K562 (cell line): Measurements from ENCODE around the gene C18orf32. TPM values are rescaled to one million over a fixed set of nuclear protein-coding genes. Genes with fewer than 3 reads are reported as not detected.

Source experiments
- CREM ChIP-seq: IDR thresholded peaks from 2 replicates; pipeline ENCODE4 v1.6.1; 2014; ENCODE audit warnings: antibody characterized with exemption, low read depth
- CSDE1 ChIP-seq, 2 experiments: fragments of 450-650 bp; IDR thresholded peaks; 2 replicates each; pipeline ENCODE4 v1.6.1; 2016; ENCODE audit warnings: mild to moderate bottlenecking in 1 of 2
- NR4A1 ChIP-seq, 2 experiments: fragments of 250-450 bp in 1 of 2; fragments of 450-650 bp in 1 of 2; sonication (Bioruptor Pico) in 1 of 2; IDR thresholded peaks; 2 replicates each; pipeline versions ENCODE4 v1.4.0 to v1.6.1; 2016 to 2020; ENCODE audit warnings: mild to moderate bottlenecking in 2 of 2, missing compliant biosample characterization in 1 of 2, missing genetic modification characterization in 1 of 2, moderate library complexity in 1 of 2
- POLR2A ChIP-seq: fragments of 450-650 bp; conservative IDR thresholded peaks from 2 replicates; pipeline ENCODE4 v1.6.1; 2016
- PYGO2 ChIP-seq: fragments of 450-650 bp; IDR thresholded peaks from 2 replicates; pipeline ENCODE4 v1.6.1; 2016; ENCODE audit warnings: mild to moderate bottlenecking, missing genetic modification characterization, moderate library complexity, missing compliant biosample characterization
- SMARCA4 ChIP-seq: fragments of 450-650 bp; IDR thresholded peaks from 2 replicates; pipeline ENCODE4 v1.6.1; 2016
- polyA plus RNA-seq, 8 experiments: library from polyadenylated mRNA; depleted of rRNA in 4 of 8; stranded (reverse) in 5 of 8; unstranded in 3 of 8; fragments of >200 nt; fragmentation: Nextera tagmentation in 2 of 8; fragmentation: Illumina TruSeq in 1 of 8; extraction: Ambion mirVana in 2 of 8; extraction: Trizol in 1 of 8; gene quantifications; 2 replicates each; pipeline versions ENCODE4 v1.2.1 to v1.2.3, GENCODE V29; 2011 to 2014; ENCODE audit warnings: inconsistent platforms in 1 of 8, missing spikeins in 1 of 8
- total RNA-seq, 7 experiments: library from RNA; depleted of rRNA in 6 of 7; stranded (reverse); fragments of >200 nt in 6 of 7; fragmentation: Illumina TruSeq in 2 of 7; extraction: Trizol in 2 of 7; gene quantifications; 2 replicates each; pipeline versions ENCODE4 v1.2.1 to v1.2.3, GENCODE V29; 2011 to 2021; ENCODE audit warnings: low replicate concordance in 1 of 7
- TF ChIP-seq, protein P1 (sequence below): fragments of 250-450 bp; sonication (Bioruptor Pico); IDR thresholded peaks from 2 replicates; pipeline ENCODE4 v1.5.0; 2021; ENCODE audit warnings: mild to moderate bottlenecking, moderate library complexity
- TF ChIP-seq, protein P2 (sequence below): fragments of 200-800 bp; sonication (Bioruptor generic); IDR thresholded peaks from 2 replicates; pipeline ENCODE4 v1.6.1; 2016; ENCODE audit warnings: missing genetic modification characterization, missing compliant biosample characterization
- TF ChIP-seq, protein P3 (sequence below): sonication (generic); formaldehyde crosslinking; IDR thresholded peaks from 2 replicates; pipeline ENCODE4 v1.8.0; 2022; ENCODE audit warnings: mild to moderate bottlenecking, missing genetic modification reagents
- TF ChIP-seq, protein P4 (sequence below), 2 experiments: IDR thresholded peaks; 2 replicates each; pipeline ENCODE4 v1.6.1; 2011; ENCODE audit warnings: borderline replicate concordance in 1 of 2, control low read depth in 1 of 2, low read depth in 1 of 2, low read length in 1 of 2, mild to moderate bottlenecking in 1 of 2, mixed read lengths in 1 of 2, moderate library complexity in 1 of 2; ENCODE audit not compliant: insufficient read depth in 1 of 2, insufficient read length in 1 of 2, poor library complexity in 1 of 2, severe bottlenecking in 1 of 2; ENCODE audit errors: extremely low read depth in 1 of 2

C18orf32 gene
- total and polyA plus RNA-seq, 9 of the 15 experiments (the other 6 are each of a cell fraction or from before 2014, with no cell fraction given): 8.5 to 35.0 (median 20.4) TPM

DNA sequence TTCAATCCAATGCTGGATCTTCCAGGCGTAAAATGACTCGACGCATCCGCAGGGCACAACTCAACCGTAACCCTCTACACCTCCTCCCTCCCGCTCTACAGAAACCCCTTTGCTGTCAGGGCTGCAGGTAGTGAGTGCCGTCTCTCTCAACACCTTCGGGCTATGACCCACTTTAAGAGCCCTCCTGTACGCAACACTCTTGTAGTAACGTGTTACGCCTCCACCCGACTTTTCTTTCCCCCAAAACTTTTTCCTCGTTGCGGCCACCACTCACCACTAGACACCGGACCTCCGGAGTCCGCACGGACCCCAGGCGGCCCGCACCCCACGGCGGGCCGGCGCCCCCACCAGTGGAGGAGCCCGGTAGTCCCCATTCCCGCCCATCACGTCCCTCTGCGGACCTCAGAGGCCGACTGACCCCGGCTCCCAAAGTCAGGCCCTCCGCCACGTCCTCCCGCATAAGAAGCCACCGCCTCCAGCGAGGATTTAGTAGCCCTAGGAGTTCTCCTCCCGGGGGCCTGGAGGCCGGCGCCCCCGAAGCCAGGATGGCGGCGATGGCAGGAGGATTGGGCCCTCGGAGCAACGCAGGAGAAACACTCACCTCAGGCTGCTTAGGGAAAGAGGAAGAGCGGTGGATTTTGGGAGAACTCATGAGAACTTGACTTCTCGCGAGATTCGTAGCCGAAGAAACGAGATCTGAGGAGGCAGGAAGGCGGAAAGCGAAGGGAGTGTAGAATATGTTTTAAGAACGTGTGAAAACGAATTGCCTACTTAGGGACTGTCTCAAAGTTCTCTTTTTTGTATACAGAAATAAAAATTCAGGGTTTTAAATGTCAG is 5.0 kb upstream of the C18orf32 start, which contains the start of gene RPL17 (continued):
- TF ChIP-seq, protein P1, sequence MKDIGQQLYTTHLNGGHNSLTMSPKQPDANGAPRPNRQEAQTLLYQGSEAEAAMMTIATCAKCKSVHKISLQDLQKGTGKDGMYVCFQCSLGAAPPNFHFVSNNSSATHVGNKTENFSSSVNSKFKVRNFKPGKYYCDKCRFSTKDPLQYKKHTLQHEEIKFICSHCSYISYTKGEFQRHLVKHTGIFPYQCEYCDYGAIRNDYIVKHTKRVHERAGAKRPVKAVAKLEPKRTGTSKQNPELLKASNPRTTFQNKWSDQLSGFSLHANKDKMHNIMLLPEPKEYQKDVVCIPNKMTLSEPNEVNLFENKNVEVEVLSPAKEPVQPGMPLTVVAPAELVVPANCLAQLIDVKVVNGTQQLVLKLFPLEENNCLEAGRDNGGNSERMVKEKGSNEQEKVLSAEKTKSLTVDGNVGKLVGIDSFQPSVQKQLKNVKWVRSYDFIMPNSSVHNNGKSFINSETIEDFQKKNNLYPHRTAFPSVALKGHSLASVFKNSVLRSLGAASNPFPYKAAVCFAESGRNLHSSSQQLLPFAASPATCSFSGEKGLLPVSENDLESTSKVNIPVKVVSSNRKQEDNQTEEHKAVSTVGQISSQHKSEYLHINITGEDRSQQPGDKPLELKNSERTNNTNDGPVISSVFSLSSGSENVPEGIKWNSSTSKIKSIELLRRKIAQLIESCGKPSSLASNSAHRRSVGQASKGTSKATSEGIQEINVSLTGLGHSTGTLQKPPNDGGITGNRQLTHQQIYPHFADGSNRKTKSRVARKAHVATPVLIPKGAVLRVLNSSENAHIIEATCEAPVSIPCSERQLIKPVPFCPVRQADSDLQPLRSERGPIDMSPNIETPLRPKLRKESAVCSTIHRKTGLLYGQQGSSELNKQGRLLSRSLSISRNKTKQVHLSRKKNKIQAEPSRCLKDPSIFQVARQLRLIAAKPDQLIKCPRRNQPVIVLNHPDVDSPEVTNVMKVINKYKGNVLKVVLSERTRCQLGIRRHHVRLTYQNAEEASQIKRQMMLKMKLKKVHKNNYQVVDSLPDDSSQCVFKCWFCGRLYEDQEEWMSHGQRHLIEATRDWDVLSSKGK (CRISPR knock-in tag): no peak
- TF ChIP-seq CSDE1 (IDR thresholded peaks at IDR 0.05): no peak
- TF ChIP-seq, protein P2, sequence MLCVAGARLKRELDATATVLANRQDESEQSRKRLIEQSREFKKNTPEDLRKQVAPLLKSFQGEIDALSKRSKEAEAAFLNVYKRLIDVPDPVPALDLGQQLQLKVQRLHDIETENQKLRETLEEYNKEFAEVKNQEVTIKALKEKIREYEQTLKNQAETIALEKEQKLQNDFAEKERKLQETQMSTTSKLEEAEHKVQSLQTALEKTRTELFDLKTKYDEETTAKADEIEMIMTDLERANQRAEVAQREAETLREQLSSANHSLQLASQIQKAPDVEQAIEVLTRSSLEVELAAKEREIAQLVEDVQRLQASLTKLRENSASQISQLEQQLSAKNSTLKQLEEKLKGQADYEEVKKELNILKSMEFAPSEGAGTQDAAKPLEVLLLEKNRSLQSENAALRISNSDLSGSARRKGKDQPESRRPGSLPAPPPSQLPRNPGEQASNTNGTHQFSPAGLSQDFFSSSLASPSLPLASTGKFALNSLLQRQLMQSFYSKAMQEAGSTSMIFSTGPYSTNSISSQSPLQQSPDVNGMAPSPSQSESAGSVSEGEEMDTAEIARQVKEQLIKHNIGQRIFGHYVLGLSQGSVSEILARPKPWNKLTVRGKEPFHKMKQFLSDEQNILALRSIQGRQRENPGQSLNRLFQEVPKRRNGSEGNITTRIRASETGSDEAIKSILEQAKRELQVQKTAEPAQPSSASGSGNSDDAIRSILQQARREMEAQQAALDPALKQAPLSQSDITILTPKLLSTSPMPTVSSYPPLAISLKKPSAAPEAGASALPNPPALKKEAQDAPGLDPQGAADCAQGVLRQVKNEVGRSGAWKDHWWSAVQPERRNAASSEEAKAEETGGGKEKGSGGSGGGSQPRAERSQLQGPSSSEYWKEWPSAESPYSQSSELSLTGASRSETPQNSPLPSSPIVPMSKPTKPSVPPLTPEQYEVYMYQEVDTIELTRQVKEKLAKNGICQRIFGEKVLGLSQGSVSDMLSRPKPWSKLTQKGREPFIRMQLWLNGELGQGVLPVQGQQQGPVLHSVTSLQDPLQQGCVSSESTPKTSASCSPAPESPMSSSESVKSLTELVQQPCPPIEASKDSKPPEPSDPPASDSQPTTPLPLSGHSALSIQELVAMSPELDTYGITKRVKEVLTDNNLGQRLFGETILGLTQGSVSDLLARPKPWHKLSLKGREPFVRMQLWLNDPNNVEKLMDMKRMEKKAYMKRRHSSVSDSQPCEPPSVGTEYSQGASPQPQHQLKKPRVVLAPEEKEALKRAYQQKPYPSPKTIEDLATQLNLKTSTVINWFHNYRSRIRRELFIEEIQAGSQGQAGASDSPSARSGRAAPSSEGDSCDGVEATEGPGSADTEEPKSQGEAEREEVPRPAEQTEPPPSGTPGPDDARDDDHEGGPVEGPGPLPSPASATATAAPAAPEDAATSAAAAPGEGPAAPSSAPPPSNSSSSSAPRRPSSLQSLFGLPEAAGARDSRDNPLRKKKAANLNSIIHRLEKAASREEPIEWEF (CRISPR knock-in tag): no peak
- no peak for TF ChIP-seq PYGO2 (tag)
- TF ChIP-seq POLR2A: peak; percentile 99
- TF ChIP-seq NR4A1 (CRISPR knock-in tag; IDR thresholded peaks at IDR 0.05): no peak
- TF ChIP-seq NR4A1 (tag; IDR thresholded peaks at IDR 0.05): no peak
- TF ChIP-seq, protein P3, sequence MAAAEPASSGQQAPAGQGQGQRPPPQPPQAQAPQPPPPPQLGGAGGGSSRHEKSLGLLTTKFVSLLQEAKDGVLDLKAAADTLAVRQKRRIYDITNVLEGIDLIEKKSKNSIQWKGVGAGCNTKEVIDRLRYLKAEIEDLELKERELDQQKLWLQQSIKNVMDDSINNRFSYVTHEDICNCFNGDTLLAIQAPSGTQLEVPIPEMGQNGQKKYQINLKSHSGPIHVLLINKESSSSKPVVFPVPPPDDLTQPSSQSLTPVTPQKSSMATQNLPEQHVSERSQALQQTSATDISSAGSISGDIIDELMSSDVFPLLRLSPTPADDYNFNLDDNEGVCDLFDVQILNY (CRISPR knock-in tag): no peak
- TF ChIP-seq, protein P4, sequence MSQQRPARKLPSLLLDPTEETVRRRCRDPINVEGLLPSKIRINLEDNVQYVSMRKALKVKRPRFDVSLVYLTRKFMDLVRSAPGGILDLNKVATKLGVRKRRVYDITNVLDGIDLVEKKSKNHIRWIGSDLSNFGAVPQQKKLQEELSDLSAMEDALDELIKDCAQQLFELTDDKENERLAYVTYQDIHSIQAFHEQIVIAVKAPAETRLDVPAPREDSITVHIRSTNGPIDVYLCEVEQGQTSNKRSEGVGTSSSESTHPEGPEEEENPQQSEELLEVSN (IDR thresholded peaks at IDR 0.05; ENCODE audit: borderline replicate concordance in 1 of 2, extremely low read depth in 1 of 2, insufficient read depth in 1 of 2, insufficient read length in 1 of 2, low read depth in 1 of 2, low read length in 1 of 2, poor library complexity in 1 of 2, severe bottlenecking in 1 of 2): no peak
- TF ChIP-seq CREM: no peak; the same call in 1 of the 2 replicates
- TF ChIP-seq SMARCA4: no peak
